Hematopoietic multipotent progenitor cell (in vitro differentiated cells): ENCODE data around the gene IL1RAP. TPM values are rescaled to one million over a fixed set of nuclear protein-coding genes. Genes with fewer than 3 reads are reported as not detected.
"Not testable (repeated sequence)": the region's sequence is repeated elsewhere in the genome, so short reads cannot be mapped to it uniquely, and the experiment has no call there.

ENCODE experiments used
- DNase-seq, 3 donors: peaks; one replicate each; pipeline ENCODE4 v3.0.0-alpha.2; 2011 to 2015; ENCODE audit warnings: low read depth in 2 of 3, low spot score in 2 of 3
- total RNA-seq: library from RNA; depleted of rRNA; stranded (reverse); fragments of >200 nt; gene quantifications from one replicate; pipeline ENCODE4 v1.2.3, GENCODE V29; 2012

The IL1RAP gene
- total RNA-seq, 1 donor, result 10.5 TPM

- DNase-seq, result no peak
Observed at GRCh38 chr3:190505381-190506003, 8.4 kb upstream of the IL1RAP start.

- no peak for DNase-seq
Observed at GRCh38 chr3:190506271-190506670, 7.6 kb upstream of the IL1RAP start.

- no peak for DNase-seq
Observed at GRCh38 chr3:190512666-190513065, 1.2 kb upstream of the IL1RAP start.

- peak in 2 of 3 donors; percentile 18 to 43 for DNase-seq
Observed at GRCh38 chr3:190514413-190515153, 698 bp downstream of the IL1RAP start.

- DNase-seq, result no peak
Observed at GRCh38 chr3:190516416-190516815, 2.5 kb downstream of the IL1RAP start.

- peak in 1 of 3 donors; percentile 15 for DNase-seq
Observed at GRCh38 chr3:190517687-190518086, 3.8 kb downstream of the IL1RAP start.

- DNase-seq, result not testable (repeated sequence)
Observed at GRCh38 chr3:190518531-190518930, 4.6 kb downstream of the IL1RAP start.

GRCh38 chr3:190519886-190520285, 6.0 kb downstream of the IL1RAP start:
- no peak for DNase-seq

- no peak for DNase-seq
Observed at GRCh38 chr3:190521998-190522397, 8.1 kb downstream of the IL1RAP start.

GRCh38 chr3:190522621-190523222, 8.8 kb downstream of the IL1RAP start:
- no peak for DNase-seq

- DNase-seq, result no peak
Observed at GRCh38 chr3:190524942-190525341, 11.1 kb downstream of the IL1RAP start.

- no peak for DNase-seq
Observed at GRCh38 chr3:190525634-190526033, 11.7 kb downstream of the IL1RAP start.

GRCh38 chr3:190526787-190527762, 13.2 kb downstream of the IL1RAP start:
- DNase-seq, result no peak

- DNase-seq, result no peak
Observed at GRCh38 chr3:190528706-190529105, 14.8 kb downstream of the IL1RAP start.

GRCh38 chr3:190531406-190531805, 17.5 kb downstream of the IL1RAP start:
- no peak for DNase-seq

GRCh38 chr3:190532731-190533203, 18.9 kb downstream of the IL1RAP start:
- DNase-seq, result no peak

- DNase-seq, result no peak
Observed at GRCh38 chr3:190533511-190534281, 19.8 kb downstream of the IL1RAP start.

- DNase-seq, result no peak
Observed at GRCh38 chr3:190534386-190534785, 20.5 kb downstream of the IL1RAP start.

- DNase-seq, result no peak
Observed at GRCh38 chr3:190534986-190535385, 21.1 kb downstream of the IL1RAP start.

- DNase-seq, result no peak
Observed at GRCh38 chr3:190537146-190537545, 23.3 kb downstream of the IL1RAP start.
